ENCODE data around the gene PRICKLE2.

PRICKLE2 gene

GRCh38 chr3:64264501-64265109 is 39.3 kb upstream of the PRICKLE2 start:
- TF ChIP-seq, protein P1, sequence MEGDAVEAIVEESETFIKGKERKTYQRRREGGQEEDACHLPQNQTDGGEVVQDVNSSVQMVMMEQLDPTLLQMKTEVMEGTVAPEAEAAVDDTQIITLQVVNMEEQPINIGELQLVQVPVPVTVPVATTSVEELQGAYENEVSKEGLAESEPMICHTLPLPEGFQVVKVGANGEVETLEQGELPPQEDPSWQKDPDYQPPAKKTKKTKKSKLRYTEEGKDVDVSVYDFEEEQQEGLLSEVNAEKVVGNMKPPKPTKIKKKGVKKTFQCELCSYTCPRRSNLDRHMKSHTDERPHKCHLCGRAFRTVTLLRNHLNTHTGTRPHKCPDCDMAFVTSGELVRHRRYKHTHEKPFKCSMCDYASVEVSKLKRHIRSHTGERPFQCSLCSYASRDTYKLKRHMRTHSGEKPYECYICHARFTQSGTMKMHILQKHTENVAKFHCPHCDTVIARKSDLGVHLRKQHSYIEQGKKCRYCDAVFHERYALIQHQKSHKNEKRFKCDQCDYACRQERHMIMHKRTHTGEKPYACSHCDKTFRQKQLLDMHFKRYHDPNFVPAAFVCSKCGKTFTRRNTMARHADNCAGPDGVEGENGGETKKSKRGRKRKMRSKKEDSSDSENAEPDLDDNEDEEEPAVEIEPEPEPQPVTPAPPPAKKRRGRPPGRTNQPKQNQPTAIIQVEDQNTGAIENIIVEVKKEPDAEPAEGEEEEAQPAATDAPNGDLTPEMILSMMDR (IDR thresholded peaks at IDR 0.05; ENCODE audit: borderline replicate concordance, control extremely low read depth, extremely low read depth, insufficient read depth, missing control alignments), result no peak
- in situ Hi-C loops (cut with MboI; ENCODE audit: low sequenced_read_pairs, unreplicated experiment), result no loop called here
- no peak for DNase-seq (ENCODE audit: low spot score)

- in situ Hi-C loops (cut with MboI; ENCODE audit: low sequenced_read_pairs, unreplicated experiment), result no loop called here
These were observed 37.4 kb upstream of the PRICKLE2 start for GRCh38 chr3:64262574-64263114.

DNA sequence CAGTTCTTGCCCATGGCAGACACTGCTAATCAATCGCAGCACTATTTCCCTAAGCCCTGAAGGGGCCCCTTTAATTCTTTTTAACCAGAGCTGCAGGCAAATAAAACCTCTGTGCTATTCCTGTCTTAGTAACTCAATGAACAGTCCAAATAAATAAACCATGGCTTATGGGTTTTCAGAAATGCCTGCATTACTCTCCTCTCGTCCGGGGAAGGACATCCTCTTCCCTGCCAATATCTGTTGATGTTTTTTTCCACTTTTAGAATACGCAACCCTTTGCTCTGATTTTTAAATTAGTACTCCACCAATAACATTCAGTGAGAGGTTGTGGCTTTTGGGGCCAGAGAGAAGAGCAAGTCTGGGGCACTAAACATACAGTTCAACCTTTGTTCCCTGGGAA is 35.2 kb upstream of the PRICKLE2 start:
- TF ChIP-seq, protein P1 (IDR thresholded peaks at IDR 0.05; ENCODE audit: borderline replicate concordance, control extremely low read depth, extremely low read depth, insufficient read depth, missing control alignments), result no peak
- in situ Hi-C loops (cut with MboI; ENCODE audit: low sequenced_read_pairs, unreplicated experiment), result no loop called here
- DNase-seq (ENCODE audit: low spot score), result no peak

More at GRCh38 chr3:64262574-64263114, 37.4 kb upstream of the PRICKLE2 start:
- TF ChIP-seq, protein P1 (IDR thresholded peaks at IDR 0.05; ENCODE audit: borderline replicate concordance, control extremely low read depth, extremely low read depth, insufficient read depth, missing control alignments), result no peak
- DNase-seq (ENCODE audit: low spot score), result no peak

DNA sequence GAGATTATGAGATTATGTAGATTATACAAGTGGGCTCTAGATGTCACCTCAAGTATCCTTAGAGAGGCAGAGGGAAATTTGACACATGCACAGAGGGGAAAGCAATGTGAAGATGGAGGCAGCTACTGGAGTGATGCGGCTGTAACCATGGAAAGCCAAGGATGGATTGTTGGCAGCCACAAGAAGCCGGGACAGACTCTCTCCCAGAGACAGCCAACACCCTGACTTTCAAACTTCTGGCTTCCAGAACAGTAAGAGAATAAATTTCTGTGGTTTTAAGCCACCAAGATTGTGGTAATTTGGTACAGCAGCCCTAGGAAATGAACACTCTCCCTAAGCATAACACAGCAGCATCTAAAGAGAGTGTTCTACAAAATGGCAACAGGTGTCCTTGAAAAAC is 34.4 kb upstream of the PRICKLE2 start:
- in situ Hi-C loops (cut with MboI; ENCODE audit: low sequenced_read_pairs, unreplicated experiment), result no loop called here
- no peak for DNase-seq (ENCODE audit: low spot score)
- TF ChIP-seq, protein P1 (IDR thresholded peaks at IDR 0.05; ENCODE audit: borderline replicate concordance, control extremely low read depth, extremely low read depth, insufficient read depth, missing control alignments), result no peak

GRCh38 chr3:64257100-64257755 is 32.0 kb upstream of the PRICKLE2 start:
- in situ Hi-C loops (cut with MboI; ENCODE audit: low sequenced_read_pairs, unreplicated experiment), result no loop called here
- TF ChIP-seq, protein P1 (IDR thresholded peaks at IDR 0.05; ENCODE audit: borderline replicate concordance, control extremely low read depth, extremely low read depth, insufficient read depth, missing control alignments), result no peak
- no peak for DNase-seq (ENCODE audit: low spot score)

DNA sequence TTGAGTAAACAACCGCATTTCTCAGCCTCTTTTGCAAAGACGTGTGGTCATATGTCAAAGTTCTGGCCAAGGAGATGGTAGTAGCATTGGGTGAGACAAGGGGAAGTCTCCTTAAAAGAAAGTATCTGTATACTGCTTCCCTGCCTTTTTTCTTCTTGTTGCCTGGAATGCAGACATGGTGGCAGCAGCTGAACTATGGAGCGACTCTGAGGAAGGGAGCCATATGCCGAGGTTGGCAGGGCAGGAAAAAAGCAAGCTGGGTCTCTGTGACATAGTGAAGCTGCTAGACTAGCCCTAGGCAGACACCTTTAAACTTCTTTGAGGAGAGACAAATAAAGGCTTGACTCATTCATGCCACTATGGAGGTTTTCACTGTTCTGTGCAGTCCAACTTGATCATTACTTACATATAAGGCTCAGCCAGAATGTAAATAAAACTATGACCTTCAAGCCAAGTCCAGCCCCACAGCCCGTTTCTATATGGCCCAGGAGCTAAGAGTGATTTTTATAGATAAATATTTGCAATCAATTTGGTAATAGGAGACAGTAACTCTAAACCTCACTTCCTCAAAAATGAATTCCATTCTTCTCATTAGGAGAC is 30.6 kb upstream of the PRICKLE2 start:
- in situ Hi-C loops (cut with MboI; ENCODE audit: low sequenced_read_pairs, unreplicated experiment), result no loop called here
- TF ChIP-seq, protein P1 (IDR thresholded peaks at IDR 0.05; ENCODE audit: borderline replicate concordance, control extremely low read depth, extremely low read depth, insufficient read depth, missing control alignments), result no peak
- no peak for DNase-seq (ENCODE audit: low spot score)

All from GM13976 (cell line).